GM12864 (cell line): Measurements from ENCODE around the gene NCOA4.
"Not testable (repeated sequence)": the region's sequence is repeated elsewhere in the genome, so short reads cannot be mapped to it uniquely, and the experiment has no call there.

Source experiments
- DNase-seq: peaks from one replicate; pipeline ENCODE4 v3.0.0-alpha.2; 2011; ENCODE audit warnings: low read depth
- H3K4me3 ChIP-seq: 2 replicates; pipeline ENCODE4 v1.5.1; 2011; ENCODE audit warnings: mild to moderate bottlenecking, low read depth, low read length, control low read depth
- CTCF ChIP-seq: IDR thresholded peaks from 2 replicates; pipeline ENCODE4 v1.5.1; 2011; ENCODE audit warnings: low read depth, mild to moderate bottlenecking, moderate library complexity, low read length, control low read depth, inconsistent platforms; ENCODE audit errors: missing control alignments

Gene NCOA4

GRCh38 chr10:46050941-46051623 is 20.7 kb upstream of the NCOA4 start:
- no peak for DNase-seq
- H3K4me3 ChIP-seq, result no peak overlapping the region
- no peak for TF ChIP-seq CTCF

GRCh38 chr10:46049497-46049831 is 19.0 kb upstream of the NCOA4 start:
- not testable (repeated sequence) for DNase-seq, H3K4me3 ChIP-seq

GRCh38 chr10:46048152-46048551 is 17.7 kb upstream of the NCOA4 start:
- no peak overlapping the region for H3K4me3 ChIP-seq
- DNase-seq, result no peak
- TF ChIP-seq CTCF, result no peak

GRCh38 chr10:46046261-46046660 is 15.8 kb upstream of the NCOA4 start, which contains the start of gene MSMB:
TSS of gene MSMB (minus strand) at chr10:46046269. CDS start at chr10:46046237, 32 bp downstream.
- H3K4me3 ChIP-seq, result no peak within 1 kb of the TSS
- no peak for TF ChIP-seq CTCF
- no peak for DNase-seq

GRCh38 chr10:46042527-46042926 is 12.1 kb upstream of the NCOA4 start:
- H3K4me3 ChIP-seq, result no peak overlapping the region
- no peak for DNase-seq
- TF ChIP-seq CTCF, result no peak

- DNase-seq, result no peak
- no peak overlapping the region for H3K4me3 ChIP-seq
- no peak for TF ChIP-seq CTCF
These were observed 9.6 kb upstream of the NCOA4 start for GRCh38 chr10:46040004-46040403.

GRCh38 chr10:46037107-46037825 is 6.8 kb upstream of the NCOA4 start:
- no peak overlapping the region for H3K4me3 ChIP-seq
- no peak for DNase-seq
- TF ChIP-seq CTCF, result no peak
